ENCODE measurements around the gene CDC37.

Gene CDC37

GRCh38 chr19:10403137-10404021 lies at the start of gene CDC37:
CDC37 (minus strand) TSS chr19:10403542; CDS start chr19:10403479, 63 bp downstream.
- no peak for TF ChIP-seq CTCF (IDR thresholded peaks at IDR 0.05; ENCODE audit: control insufficient read depth, extremely low read depth, insufficient read depth)
- peak within 1 kb of the TSS; percentile 100 for H3K4me3 ChIP-seq (ENCODE audit: low read depth, low read length)
- peak; percentile 78 for DNase-seq (ENCODE audit: low read depth)

DNA sequence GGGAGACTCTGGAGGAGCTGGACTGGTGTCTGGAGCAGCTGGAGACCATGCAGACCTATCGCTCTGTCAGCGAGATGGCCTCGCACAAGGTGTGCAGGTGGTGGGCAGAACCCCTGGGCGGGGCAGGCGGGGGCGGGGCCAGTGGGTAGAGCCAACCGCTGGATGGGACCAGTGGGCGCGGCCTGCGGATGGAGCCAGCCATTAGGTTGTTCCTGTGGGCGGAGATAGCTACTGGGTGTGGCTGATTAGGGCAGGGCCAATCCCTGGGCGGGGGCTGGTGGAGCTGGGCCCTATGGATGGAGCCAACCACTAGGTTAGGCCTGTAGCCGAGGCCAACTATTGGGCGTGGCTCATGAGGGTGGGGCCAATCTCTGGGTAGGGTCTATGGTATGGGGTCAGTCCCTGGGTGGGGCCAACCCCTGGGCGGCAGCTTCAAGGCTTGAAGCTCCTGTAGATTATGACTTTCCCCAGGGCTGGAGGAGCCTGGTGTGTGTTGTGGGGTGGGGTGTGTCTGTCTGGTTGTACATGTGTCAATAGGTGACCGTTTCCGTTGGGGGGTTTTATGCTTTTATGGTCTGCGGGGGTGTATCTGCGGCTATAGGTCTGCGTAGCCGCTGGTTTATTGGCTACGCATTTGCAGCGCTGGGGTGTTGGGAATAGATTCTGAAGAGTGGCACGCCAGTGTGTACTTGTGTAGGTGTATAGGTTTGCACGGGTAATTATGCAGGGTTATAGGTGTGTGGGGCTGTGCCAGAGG lies 47.7 kb upstream of the CDC37 start:
- no peak for DNase-seq (ENCODE audit: low read depth)
- TF ChIP-seq CTCF (IDR thresholded peaks at IDR 0.05; ENCODE audit: control insufficient read depth, extremely low read depth, insufficient read depth): no peak
- H3K4me3 ChIP-seq (ENCODE audit: low read depth, low read length): no peak overlapping the region

DNA sequence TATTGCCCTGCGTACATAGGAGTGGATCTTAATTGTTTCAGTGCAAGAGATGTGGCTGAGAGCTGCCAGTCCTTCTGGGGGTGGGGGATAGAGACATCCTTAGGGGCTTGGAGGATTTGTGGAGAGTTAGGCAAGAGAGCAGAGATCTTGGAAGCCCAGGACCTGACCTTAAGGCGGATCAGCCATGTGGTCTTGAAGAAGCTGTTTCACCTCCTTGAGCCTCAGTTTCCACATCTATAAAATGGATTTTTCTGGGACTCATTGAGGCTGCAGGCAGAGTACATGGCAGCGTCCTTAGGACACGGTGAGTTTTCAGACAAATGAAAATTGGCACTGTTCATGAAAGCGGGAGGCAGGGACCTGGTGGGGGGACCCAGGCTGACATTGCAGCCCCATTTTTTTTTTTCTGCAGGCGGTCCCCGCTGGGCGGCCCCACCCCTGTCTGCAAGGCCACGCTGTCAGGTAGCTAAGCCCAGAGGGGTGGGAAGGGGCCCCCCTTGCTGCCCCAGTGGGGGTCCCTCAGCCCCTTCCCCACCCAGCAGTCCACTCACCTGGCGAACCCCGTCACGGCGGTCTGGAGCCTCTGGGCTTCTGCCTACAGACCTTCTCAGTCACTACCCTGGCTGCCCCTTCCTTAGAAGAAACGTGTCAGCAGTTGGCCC lies 47.0 kb upstream of the CDC37 start:
- TF ChIP-seq CTCF (IDR thresholded peaks at IDR 0.05; ENCODE audit: control insufficient read depth, extremely low read depth, insufficient read depth): no peak
- no peak for DNase-seq (ENCODE audit: low read depth)
- H3K4me3 ChIP-seq (ENCODE audit: low read depth, low read length): no peak overlapping the region

DNA sequence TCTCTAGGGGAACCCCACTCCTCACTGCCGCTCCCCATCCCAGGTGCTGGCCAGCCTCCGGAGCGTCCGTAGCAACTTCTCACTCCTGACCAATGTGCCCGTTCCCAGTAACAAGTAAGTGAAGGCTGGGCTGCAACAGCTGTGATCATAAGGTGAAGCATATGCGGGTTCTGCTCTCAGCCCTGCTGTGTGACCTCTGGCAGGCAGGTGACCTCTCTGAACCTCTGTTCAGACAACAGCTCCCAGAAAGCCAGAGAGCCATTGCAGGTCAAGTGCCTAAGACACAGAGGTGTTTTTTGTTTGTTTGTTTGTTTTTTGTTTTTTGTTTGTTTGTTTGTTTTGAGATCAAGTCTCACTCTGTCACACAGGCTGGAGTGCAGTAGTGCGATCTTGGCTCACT lies 45.7 kb upstream of the CDC37 start:
- DNase-seq (ENCODE audit: low read depth): no peak
- no peak overlapping the region for H3K4me3 ChIP-seq (ENCODE audit: low read depth, low read length)
- no peak for TF ChIP-seq CTCF (IDR thresholded peaks at IDR 0.05; ENCODE audit: control insufficient read depth, extremely low read depth, insufficient read depth)

DNA sequence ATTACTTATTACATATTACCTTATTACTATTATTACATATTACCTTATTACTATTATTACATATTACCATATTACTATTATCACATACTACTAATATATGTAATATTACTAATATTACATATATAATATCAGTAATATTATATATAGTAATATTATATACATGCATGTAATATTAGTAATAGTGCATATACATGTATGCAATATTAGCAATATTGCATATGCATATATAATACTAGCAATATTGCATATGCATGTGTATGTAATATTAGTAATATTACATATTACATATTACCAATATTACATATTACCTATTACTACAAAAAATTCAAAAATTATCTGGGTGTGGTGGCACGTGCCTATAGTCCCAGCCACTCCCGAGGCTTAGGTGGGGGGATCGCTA lies 39.4 kb upstream of the CDC37 start:
- H3K4me3 ChIP-seq (ENCODE audit: low read depth, low read length): no peak overlapping the region
- no peak for DNase-seq (ENCODE audit: low read depth)
- TF ChIP-seq CTCF (IDR thresholded peaks at IDR 0.05; ENCODE audit: control insufficient read depth, extremely low read depth, insufficient read depth): no peak

DNA sequence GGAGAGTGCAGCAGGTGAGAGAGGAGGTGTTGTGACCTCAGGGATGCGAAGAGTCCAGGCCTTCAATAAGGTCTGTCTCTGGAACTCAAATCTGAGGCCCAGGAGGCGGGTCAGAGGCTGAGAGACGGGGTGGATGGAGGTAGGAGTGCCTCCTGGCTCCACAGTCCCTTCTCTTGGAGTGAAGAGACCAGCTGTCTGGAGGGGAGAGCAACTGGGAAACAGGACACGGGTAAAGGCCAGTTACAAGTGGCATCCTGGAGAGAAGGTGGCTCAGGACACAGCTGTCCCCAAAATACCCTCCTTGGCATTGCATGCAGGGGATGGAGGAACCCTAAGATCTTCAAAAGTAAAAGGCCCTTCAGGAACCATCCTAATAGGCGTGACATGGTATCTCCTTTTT lies 36.2 kb upstream of the CDC37 start:
- DNase-seq (ENCODE audit: low read depth): no peak
- H3K4me3 ChIP-seq (ENCODE audit: low read depth, low read length): no peak overlapping the region
- TF ChIP-seq CTCF (IDR thresholded peaks at IDR 0.05; ENCODE audit: control insufficient read depth, extremely low read depth, insufficient read depth): no peak
